CD14-positive monocyte (primary cell): ENCODE measurements around the gene LARP1. TPM values are rescaled to one million over a fixed set of nuclear protein-coding genes. Genes with fewer than 3 reads are reported as not detected.
"Not testable (repeated sequence)": the region's sequence is repeated elsewhere in the genome, so short reads cannot be mapped to it uniquely, and the experiment has no call there.

Experiments used
- DNase-seq, 3 donors: peaks; one replicate each; pipeline ENCODE4 v3.0.0-alpha.2; 2011 to 2022
- H2AFZ ChIP-seq: 2 replicates; pipeline ENCODE4 v1.6.0; 2012; ENCODE audit warnings: mild to moderate bottlenecking, low read depth, low read length, inconsistent platforms; ENCODE audit not compliant: insufficient read depth, poor library complexity, severe bottlenecking
- H3K27ac ChIP-seq, 2 donors: 1 replicate in 1 of 2; 2 replicates in 1 of 2; pipeline ENCODE4 v1.5.1; 2012 to 2013; ENCODE audit warnings: low read length in 2 of 2, control low read depth in 1 of 2, inconsistent platforms in 1 of 2, low read depth in 1 of 2, mild to moderate bottlenecking in 1 of 2
- H3K27me3 ChIP-seq, 2 donors: one replicate each; pipeline versions ENCODE4 v1.6.0 to v1.6.1; 2011 to 2013; ENCODE audit warnings: low read length in 2 of 2; ENCODE audit not compliant: control insufficient read depth in 2 of 2, insufficient read depth in 2 of 2
- H3K36me3 ChIP-seq, 2 donors: replicated peaks in 1 of 2; 1 replicate in 1 of 2; 2 replicates in 1 of 2; pipeline versions ENCODE4 v1.5.1 to v1.6.1; 2012 to 2013; ENCODE audit warnings: low read length in 2 of 2, control low read depth in 1 of 2, inconsistent platforms in 1 of 2, mild to moderate bottlenecking in 1 of 2; ENCODE audit not compliant: insufficient read depth in 2 of 2, control insufficient read depth in 1 of 2
- H3K4me1 ChIP-seq, 2 donors: 1 replicate in 1 of 2; 2 replicates in 1 of 2; pipeline versions ENCODE4 v1.5.1 to v1.6.1; 2012 to 2013; ENCODE audit warnings: low read length in 2 of 2, control low read depth in 1 of 2, inconsistent platforms in 1 of 2, mild to moderate bottlenecking in 1 of 2, moderate library complexity in 1 of 2; ENCODE audit not compliant: insufficient read depth in 2 of 2, control insufficient read depth in 1 of 2
- H3K4me2 ChIP-seq: replicated peaks from 2 replicates; pipeline ENCODE3; 2012; ENCODE audit warnings: low read length, moderate library complexity, mild to moderate bottlenecking; ENCODE audit not compliant: poor library complexity, severe bottlenecking; ENCODE audit errors: extremely low read depth
- H3K4me3 ChIP-seq, 3 experiments: fragments of 200-600 bp in 1 of 3; sonication (generic) in 1 of 3; replicated peaks in 1 of 3; 1 replicate in 2 of 3; 2 replicates in 1 of 3; pipeline ENCODE4 v1.5.1; 2011 to 2013; ENCODE audit warnings: low read length in 3 of 3, mild to moderate bottlenecking in 3 of 3, control low read depth in 2 of 3, low read depth in 2 of 3, inconsistent platforms in 1 of 3, moderate library complexity in 1 of 3
- H3K79me2 ChIP-seq: 2 replicates; pipeline ENCODE4 v1.6.0; 2012; ENCODE audit warnings: mild to moderate bottlenecking, control low read depth, inconsistent platforms, low read length, moderate library complexity; ENCODE audit not compliant: insufficient read depth
- H3K9ac ChIP-seq: 2 replicates; pipeline ENCODE4 v1.6.0; 2017; ENCODE audit warnings: low read length, mild to moderate bottlenecking; ENCODE audit not compliant: insufficient read depth, poor library complexity, severe bottlenecking
- H3K9me3 ChIP-seq, 2 donors: replicated peaks in 1 of 2; 1 replicate in 1 of 2; 2 replicates in 1 of 2; pipeline versions ENCODE4 v1.5.1 to v1.6.1; 2012 to 2013; ENCODE audit warnings: low read length in 2 of 2, control low read depth in 1 of 2; ENCODE audit not compliant: control insufficient read depth in 1 of 2, insufficient read depth in 1 of 2
- H4K20me1 ChIP-seq: 2 replicates; pipeline ENCODE4 v1.6.0; 2012; ENCODE audit warnings: mild to moderate bottlenecking, low read length, control low read depth, moderate library complexity; ENCODE audit not compliant: insufficient read depth
- H3K27ac Mint-ChIP-seq, 7 donors: one replicate each; pipeline ENCODE4 v1.8.0; 2020; ENCODE audit warnings: mild to moderate bottlenecking in 7 of 7, mixed read lengths in 7 of 7, moderate library complexity in 6 of 7, inconsistent platforms in 2 of 7
- H3K27me3 Mint-ChIP-seq, 3 donors: one replicate each; pipeline ENCODE4 v1.8.0; 2021 to 2022; ENCODE audit warnings: low read depth in 3 of 3, mild to moderate bottlenecking in 3 of 3, mixed read lengths in 3 of 3, moderate library complexity in 3 of 3, inconsistent platforms in 1 of 3
- H3K36me3 Mint-ChIP-seq, 2 donors: one replicate each; pipeline ENCODE4 v1.8.0; 2020; ENCODE audit warnings: mixed read lengths in 2 of 2, inconsistent platforms in 1 of 2, mild to moderate bottlenecking in 1 of 2
- H3K4me1 Mint-ChIP-seq: one replicate; pipeline ENCODE4 v1.8.0; 2020; ENCODE audit warnings: mild to moderate bottlenecking, mixed read lengths
- H3K4me3 Mint-ChIP-seq, 2 donors: one replicate each; pipeline ENCODE4 v1.8.0; 2020; ENCODE audit warnings: mild to moderate bottlenecking in 2 of 2, mixed read lengths in 2 of 2, moderate library complexity in 1 of 2
- H3K9me3 Mint-ChIP-seq, 7 donors: one replicate each; pipeline ENCODE4 v1.8.0; 2020 to 2022; ENCODE audit warnings: mixed read lengths in 7 of 7, mild to moderate bottlenecking in 6 of 7, moderate library complexity in 6 of 7, inconsistent platforms in 2 of 7
- WGBS: methylation state at CpG from one replicate; pipeline ENCODE4 v1.1.5; 2013; ENCODE audit warnings: missing lambda C conversion rate; ENCODE audit not compliant: insufficient coverage; 5-methylcytosine and 5-hydroxymethylcytosine counted together
- intact Hi-C, 2 donors: fragments of 100-400 bp; cut with micrococcal nuclease; formaldehyde crosslinking; loops; one replicate each; pipeline versions ENCODE4 v1.15.0 to v1.15.1; 2023
- polyA plus RNA-seq, 3 donors: library from polyadenylated mRNA; depleted of rRNA in 1 of 3; unstranded in 2 of 3; stranded (reverse) in 1 of 3; fragments of 300-500 nt in 2 of 3; fragments of >200 nt in 1 of 3; fragmentation: Illumina TruSeq in 2 of 3; gene quantifications; 1 replicate in 2 of 3; 2 replicates in 1 of 3; pipeline ENCODE4 v1.2.3, GENCODE V29; 2012 to 2021
- TF ChIP-seq, protein P1 (sequence below): fragments of 200-600 bp; IDR thresholded peaks from one replicate; pipeline ENCODE4 v1.8.0; 2022; ENCODE audit warnings: antibody characterized with exemption, mild to moderate bottlenecking

LARP1 gene
- polyA plus RNA-seq, 3 donors = 4.7 to 55.0 (median 5.8) TPM

DNA sequence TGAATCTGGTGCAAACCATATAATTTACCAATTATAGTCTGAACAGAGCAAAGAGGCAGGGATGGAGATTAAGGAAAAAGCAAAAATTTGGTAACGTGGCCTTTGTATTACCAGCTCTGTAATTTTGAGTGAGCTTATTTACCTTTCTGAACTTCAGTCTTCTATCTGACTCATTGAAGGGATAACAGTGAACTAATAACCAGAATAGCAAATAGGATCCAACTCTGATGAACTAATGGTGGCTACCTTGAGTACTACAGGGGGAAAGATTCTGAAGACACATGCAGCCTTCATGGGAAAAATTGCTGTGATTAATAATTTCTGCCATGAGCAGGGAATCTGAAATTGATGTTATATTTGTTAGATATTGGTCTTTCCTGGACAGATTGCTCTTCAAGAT, 23.0 kb upstream of the LARP1 start:
- no peaks in the 10 kb centered on the region for H3K79me2 ChIP-seq
- H3K36me3 Mint-ChIP-seq = no peaks in the 10 kb centered on the region
- TF ChIP-seq, protein P1, sequence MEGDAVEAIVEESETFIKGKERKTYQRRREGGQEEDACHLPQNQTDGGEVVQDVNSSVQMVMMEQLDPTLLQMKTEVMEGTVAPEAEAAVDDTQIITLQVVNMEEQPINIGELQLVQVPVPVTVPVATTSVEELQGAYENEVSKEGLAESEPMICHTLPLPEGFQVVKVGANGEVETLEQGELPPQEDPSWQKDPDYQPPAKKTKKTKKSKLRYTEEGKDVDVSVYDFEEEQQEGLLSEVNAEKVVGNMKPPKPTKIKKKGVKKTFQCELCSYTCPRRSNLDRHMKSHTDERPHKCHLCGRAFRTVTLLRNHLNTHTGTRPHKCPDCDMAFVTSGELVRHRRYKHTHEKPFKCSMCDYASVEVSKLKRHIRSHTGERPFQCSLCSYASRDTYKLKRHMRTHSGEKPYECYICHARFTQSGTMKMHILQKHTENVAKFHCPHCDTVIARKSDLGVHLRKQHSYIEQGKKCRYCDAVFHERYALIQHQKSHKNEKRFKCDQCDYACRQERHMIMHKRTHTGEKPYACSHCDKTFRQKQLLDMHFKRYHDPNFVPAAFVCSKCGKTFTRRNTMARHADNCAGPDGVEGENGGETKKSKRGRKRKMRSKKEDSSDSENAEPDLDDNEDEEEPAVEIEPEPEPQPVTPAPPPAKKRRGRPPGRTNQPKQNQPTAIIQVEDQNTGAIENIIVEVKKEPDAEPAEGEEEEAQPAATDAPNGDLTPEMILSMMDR = no peak
- H3K4me2 ChIP-seq = no peak overlapping the region
- H3K36me3 ChIP-seq = no peaks in the 10 kb centered on the region
- H3K9me3 ChIP-seq = no peaks in the 10 kb centered on the region
- no CpG with 5 or more reads among the region's 1 CpG for WGBS
- H4K20me1 ChIP-seq = no peaks in the 10 kb centered on the region
- peaks cover 0 to 10% of the 10 kb centered on the region in 2 donors for H3K4me1 ChIP-seq
- H3K4me1 Mint-ChIP-seq = peaks cover 21% of the 10 kb centered on the region
- H3K27me3 ChIP-seq = no peaks in the 10 kb centered on the region
- H2AFZ ChIP-seq = no peak overlapping the region
- peak overlapping the region in 1 of 7 donors; percentile 46 for H3K27ac Mint-ChIP-seq
- H3K27me3 Mint-ChIP-seq = peaks cover 1 to 6% (median 2%) of the 10 kb centered on the region in 3 donors
- no peak overlapping the region for H3K9ac ChIP-seq
- DNase-seq = no peak
- no peak overlapping the region for H3K4me3 Mint-ChIP-seq
- H3K4me3 ChIP-seq = no peak overlapping the region
- no peak overlapping the region for H3K27ac ChIP-seq
- intact Hi-C loops = no loop called here
- no peaks in the 10 kb centered on the region for H3K9me3 Mint-ChIP-seq

DNA sequence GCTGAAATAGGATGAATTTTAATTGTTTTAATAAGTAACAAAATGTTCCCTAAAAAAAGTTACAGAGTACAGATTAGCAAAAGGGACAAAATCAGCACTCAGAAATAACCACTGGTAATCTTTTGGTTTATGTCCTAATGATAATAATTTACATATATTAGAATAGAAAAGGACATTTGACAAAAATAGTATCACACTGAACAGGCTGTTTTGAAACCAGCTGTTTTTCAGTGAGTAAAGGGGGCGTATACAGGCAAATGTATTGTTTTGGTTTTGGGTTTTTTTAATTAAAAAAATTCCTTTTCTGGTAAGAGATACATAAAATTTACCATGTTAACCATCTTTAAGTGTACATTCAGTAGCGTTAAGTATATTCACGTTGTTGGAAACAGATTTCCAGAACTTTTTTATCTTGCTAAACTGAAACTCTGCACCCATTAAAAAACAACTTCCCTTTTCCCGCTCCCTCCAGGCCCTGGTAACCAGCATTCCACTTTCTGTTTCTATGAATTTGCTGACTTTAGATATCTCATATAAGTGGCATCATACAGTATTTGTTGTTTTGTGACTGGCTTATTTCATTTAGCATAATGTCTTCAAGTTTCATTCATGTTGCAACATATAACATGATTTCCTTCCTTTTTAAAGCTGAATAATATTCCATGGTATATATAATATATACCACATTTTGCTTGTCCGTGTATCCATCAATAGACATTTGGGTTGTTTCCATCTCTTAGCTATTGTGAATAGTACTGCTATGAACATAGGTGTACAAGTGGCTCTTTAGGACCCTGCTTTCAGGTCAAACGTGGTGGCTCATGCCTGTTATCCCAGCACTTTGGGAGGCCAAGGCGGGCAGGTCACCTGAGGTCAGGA, 20.6 kb upstream of the LARP1 start:
- H2AFZ ChIP-seq = no peak overlapping the region
- H3K9ac ChIP-seq = no peak overlapping the region
- no peaks in the 10 kb centered on the region for H4K20me1 ChIP-seq
- peaks cover 0 to 10% of the 10 kb centered on the region in 2 donors for H3K4me1 ChIP-seq
- H3K79me2 ChIP-seq = no peaks in the 10 kb centered on the region
- H3K4me2 ChIP-seq = peak overlapping the region; percentile 55
- H3K4me1 Mint-ChIP-seq = peaks cover 9% of the 10 kb centered on the region
- no peaks in the 10 kb centered on the region for H3K36me3 ChIP-seq
- H3K9me3 Mint-ChIP-seq = no peaks in the 10 kb centered on the region
- peak overlapping the region in 6 of 7 donors; percentile 72 to 90 (median 82) for H3K27ac Mint-ChIP-seq
- H3K27me3 ChIP-seq = no peaks in the 10 kb centered on the region
- peaks cover 1 to 6% (median 2%) of the 10 kb centered on the region in 3 donors for H3K27me3 Mint-ChIP-seq
- peak; percentile 39 to 63 (median 49) for DNase-seq
- H3K9me3 ChIP-seq = no peaks in the 10 kb centered on the region
- WGBS = 80% methylated on average over 1 of the region's 7 CpGs
- intact Hi-C loops = no loop called here
- H3K4me3 Mint-ChIP-seq = peak overlapping the region; percentile 33 to 34
- TF ChIP-seq, protein P1 = no peak
- no peaks in the 10 kb centered on the region for H3K36me3 Mint-ChIP-seq
- peak overlapping the region; percentile 14 to 45 (median 28) for H3K4me3 ChIP-seq
- H3K27ac ChIP-seq = peak overlapping the region; percentile 32 to 40

DNA sequence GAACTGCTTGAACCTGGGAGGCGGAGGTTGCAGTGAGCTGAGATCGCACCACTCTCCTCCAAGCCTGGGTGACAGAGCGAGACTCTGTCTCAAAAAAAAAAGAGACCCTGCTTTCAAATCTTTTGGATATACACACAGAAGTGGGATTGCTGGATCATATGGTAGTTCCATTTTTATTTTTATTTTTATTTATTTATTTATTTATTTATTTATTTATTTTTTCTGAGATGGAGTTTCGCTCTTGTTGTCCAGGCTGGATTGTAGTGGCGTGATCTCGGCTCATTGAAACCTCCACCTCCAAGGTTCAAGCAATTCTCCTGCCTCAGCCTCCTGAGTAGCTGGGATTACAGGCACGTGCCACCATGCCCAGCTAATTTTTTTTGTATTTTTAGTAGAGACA, 19.8 kb upstream of the LARP1 start:
- H3K4me1 ChIP-seq, H3K4me2 ChIP-seq, intact Hi-C loops, H3K36me3 Mint-ChIP-seq, H3K27me3 Mint-ChIP-seq, H2AFZ ChIP-seq, H3K4me3 Mint-ChIP-seq, H3K9ac ChIP-seq, H4K20me1 ChIP-seq, H3K27me3 ChIP-seq, H3K9me3 ChIP-seq, H3K79me2 ChIP-seq, H3K9me3 Mint-ChIP-seq, H3K4me3 ChIP-seq, DNase-seq, H3K4me1 Mint-ChIP-seq, H3K36me3 ChIP-seq: not testable (repeated sequence)
- no CpG with 5 or more reads among the region's 7 CpGs for WGBS
- peak overlapping the region in 1 of 2 donors; percentile 32 for H3K27ac ChIP-seq
- H3K27ac Mint-ChIP-seq = peak overlapping the region in 4 of 7 donors; percentile 72 to 90 (median 82)
